Brain microvascular endothelial cell (primary cell): Measurements from ENCODE around the gene MCRS1.
"Not testable (repeated sequence)": the region's sequence is repeated elsewhere in the genome, so short reads cannot be mapped to it uniquely, and the experiment has no call there.

Experiments
- DNase-seq: peaks from one replicate; pipeline ENCODE4 v3.0.0-alpha.2; 2020
- H3K27ac ChIP-seq: fragments of 250-450 bp; sonication (Bioruptor Pico); 2 replicates; pipeline ENCODE4 v1.5.1; 2020; ENCODE audit warnings: mild to moderate bottlenecking, moderate library complexity
- H3K27me3 ChIP-seq: fragments of 250-450 bp; sonication (Bioruptor Pico); replicated peaks from 2 replicates; pipeline ENCODE4 v1.5.1; 2020; ENCODE audit warnings: mild to moderate bottlenecking
- H3K36me3 ChIP-seq: fragments of 250-450 bp; sonication (Bioruptor Pico); replicated peaks from 2 replicates; pipeline ENCODE4 v1.5.1; 2020; ENCODE audit warnings: mild to moderate bottlenecking
- H3K4me3 ChIP-seq: 2 replicates; pipeline ENCODE4 v1.5.1; 2011; ENCODE audit warnings: low read depth, mild to moderate bottlenecking, control low read depth, low read length, moderate library complexity
- in situ Hi-C: cut with HindIII; loops from 2 replicates; pipeline ENCODE4 v1.10.0; 2017; ENCODE audit warnings: low sequenced_read_pairs, low pct_ligation_motif_present
- TF ChIP-seq, protein P1 (sequence below): IDR thresholded peaks from 2 replicates; pipeline ENCODE4 v1.5.1; 2011; ENCODE audit warnings: low read depth, mild to moderate bottlenecking, moderate library complexity, low read length, control low read depth, inconsistent platforms; ENCODE audit errors: missing control alignments

MCRS1 gene

DNA sequence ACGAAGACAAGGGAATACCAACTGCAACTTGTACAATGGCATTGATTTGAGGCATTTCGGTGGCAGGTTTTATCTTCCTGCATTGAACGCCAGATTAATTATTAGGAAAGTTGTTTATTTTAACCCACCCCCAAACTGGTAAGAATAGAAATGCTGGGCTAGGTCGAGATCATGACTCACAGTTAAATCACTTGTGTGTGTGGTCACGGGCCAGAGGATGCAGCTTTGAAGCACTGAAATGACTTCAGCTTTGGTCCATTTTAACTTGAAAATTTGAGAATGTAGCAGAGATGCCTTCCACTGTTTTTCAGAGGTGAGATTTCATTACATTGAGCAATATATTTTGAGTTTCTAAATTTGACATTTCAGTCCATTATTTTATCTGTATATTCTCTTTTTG lies 52.7 kb downstream of the MCRS1 start:
- TF ChIP-seq, protein P1, sequence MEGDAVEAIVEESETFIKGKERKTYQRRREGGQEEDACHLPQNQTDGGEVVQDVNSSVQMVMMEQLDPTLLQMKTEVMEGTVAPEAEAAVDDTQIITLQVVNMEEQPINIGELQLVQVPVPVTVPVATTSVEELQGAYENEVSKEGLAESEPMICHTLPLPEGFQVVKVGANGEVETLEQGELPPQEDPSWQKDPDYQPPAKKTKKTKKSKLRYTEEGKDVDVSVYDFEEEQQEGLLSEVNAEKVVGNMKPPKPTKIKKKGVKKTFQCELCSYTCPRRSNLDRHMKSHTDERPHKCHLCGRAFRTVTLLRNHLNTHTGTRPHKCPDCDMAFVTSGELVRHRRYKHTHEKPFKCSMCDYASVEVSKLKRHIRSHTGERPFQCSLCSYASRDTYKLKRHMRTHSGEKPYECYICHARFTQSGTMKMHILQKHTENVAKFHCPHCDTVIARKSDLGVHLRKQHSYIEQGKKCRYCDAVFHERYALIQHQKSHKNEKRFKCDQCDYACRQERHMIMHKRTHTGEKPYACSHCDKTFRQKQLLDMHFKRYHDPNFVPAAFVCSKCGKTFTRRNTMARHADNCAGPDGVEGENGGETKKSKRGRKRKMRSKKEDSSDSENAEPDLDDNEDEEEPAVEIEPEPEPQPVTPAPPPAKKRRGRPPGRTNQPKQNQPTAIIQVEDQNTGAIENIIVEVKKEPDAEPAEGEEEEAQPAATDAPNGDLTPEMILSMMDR = no peak
- in situ Hi-C loops = loop anchor here (25.0 kb wide), 1 partner anchor 153 kb away; the partner anchor contains the start of gene SPATS2
- Histone ChIP-seq H3K27me3 (no peaks in the 10 kb centered on the region), H3K4me3 (no peak overlapping the region), H3K36me3 (peaks cover 11% of the 10 kb centered on the region), H3K27ac (peak overlapping the region; percentile 40)
- DNase-seq = peak; percentile 79

DNA sequence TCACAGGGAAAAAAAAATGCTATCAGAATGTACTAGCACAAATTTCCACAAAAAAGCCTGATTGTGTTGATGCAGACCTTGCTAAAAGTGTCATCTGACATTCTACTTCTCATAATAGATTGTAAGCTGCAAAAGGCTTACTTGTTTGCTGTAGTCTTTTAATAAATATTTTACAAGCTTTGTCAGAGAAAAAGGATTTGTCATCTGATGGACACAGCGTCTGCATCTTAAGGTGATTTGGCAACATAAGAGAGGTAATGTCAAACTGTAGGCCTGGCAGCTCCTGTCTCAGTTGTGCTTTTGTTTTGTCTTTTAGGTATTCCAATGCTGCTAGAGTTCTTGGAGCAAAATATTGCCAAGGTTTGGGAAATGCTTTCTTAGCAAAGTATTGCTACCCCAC lies 55.4 kb downstream of the MCRS1 start:
- TF ChIP-seq, protein P1 = no peak
- Histone ChIP-seq H3K4me3 (no peak overlapping the region), H3K27ac (no peak overlapping the region), H3K36me3 (peaks cover 10% of the 10 kb centered on the region), H3K27me3 (no peaks in the 10 kb centered on the region)
- in situ Hi-C loops = loop anchor here (25.0 kb wide), 1 partner anchor 150 kb away; the partner anchor contains the start of gene SPATS2
- no peak for DNase-seq

DNA sequence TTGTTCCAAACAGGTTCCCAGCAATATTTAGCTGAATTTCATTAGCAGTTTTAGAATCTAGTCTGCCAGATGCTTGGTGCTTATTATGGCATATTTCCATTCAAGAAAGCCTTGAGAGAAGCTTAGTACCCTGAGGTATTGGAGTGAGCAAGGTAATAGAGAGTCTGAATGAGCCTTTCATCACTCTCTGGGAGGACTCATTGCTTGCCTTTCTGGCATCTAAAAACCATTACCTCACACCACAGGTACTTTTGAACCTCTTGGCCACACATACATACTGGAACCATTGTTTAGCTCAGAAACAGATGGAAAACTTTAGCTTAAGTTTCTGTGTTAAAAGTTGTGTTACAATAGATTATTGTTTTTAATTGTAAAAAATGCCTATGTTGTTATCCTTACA lies 56.5 kb downstream of the MCRS1 start:
- Histone ChIP-seq H3K36me3 (peaks cover 10% of the 10 kb centered on the region), H3K27ac (no peak overlapping the region), H3K4me3 (no peak overlapping the region), H3K27me3 (no peaks in the 10 kb centered on the region)
- no peak for DNase-seq
- TF ChIP-seq, protein P1 = no peak
- in situ Hi-C loops = loop anchor here (25.0 kb wide), 1 partner anchor 149 kb away; the partner anchor contains the start of gene SPATS2

DNA sequence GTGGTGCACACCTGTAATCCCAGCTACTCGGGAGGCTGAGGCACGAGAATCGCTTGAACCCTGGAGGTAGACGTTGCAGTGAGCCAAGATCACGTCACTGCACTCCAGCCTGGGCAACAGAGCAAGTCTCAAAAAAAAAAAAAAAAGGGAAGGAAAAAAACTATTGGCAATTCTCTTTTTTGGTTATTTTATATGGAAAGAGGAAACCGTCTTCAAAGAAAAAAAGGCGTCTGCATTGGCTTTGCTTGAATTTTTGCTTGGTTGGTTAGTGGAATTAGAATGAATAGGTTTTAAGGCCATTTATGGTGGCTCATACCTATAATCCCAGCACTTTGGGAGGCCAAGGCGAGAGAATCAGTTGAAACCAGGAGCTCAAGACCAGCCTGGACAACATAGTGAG lies 58.3 kb downstream of the MCRS1 start:
- not testable (repeated sequence) for H3K27ac ChIP-seq, DNase-seq, H3K4me3 ChIP-seq, H3K27me3 ChIP-seq
- in situ Hi-C loops = loop anchor here (25.0 kb wide), 1 partner anchor 147 kb away; the partner anchor contains the start of gene SPATS2
- H3K36me3 ChIP-seq = peaks cover 12% of the 10 kb centered on the region
